Hepatocyte (in vitro differentiated cells): Measurements from ENCODE around the gene MFN1. TPM values are rescaled to one million over a fixed set of nuclear protein-coding genes. Genes with fewer than 3 reads are reported as not detected.
"Not testable (repeated sequence)": the region's sequence is repeated elsewhere in the genome, so short reads cannot be mapped to it uniquely, and the experiment has no call there.

ENCODE experiments used
- DNase-seq: peaks from one replicate; pipeline ENCODE4 v3.0.0-alpha.2; 2016; ENCODE audit warnings: low spot score
- H2AFZ ChIP-seq: fragments of 200-600 bp; sonication (generic); 2 replicates; pipeline ENCODE4 v1.6.0; 2016; ENCODE audit warnings: antibody characterized with exemption, mild to moderate bottlenecking
- H3K27ac ChIP-seq: fragments of 200-600 bp; sonication (generic); 2 replicates; pipeline ENCODE4 v1.5.1; 2016; ENCODE audit warnings: mild to moderate bottlenecking
- H3K27me3 ChIP-seq: fragments of 200-600 bp; sonication (generic); 2 replicates; pipeline ENCODE4 v1.6.1; 2016
- H3K36me3 ChIP-seq: fragments of 200-600 bp; sonication (generic); replicated peaks from 2 replicates; pipeline ENCODE4 v1.5.1; 2016; ENCODE audit warnings: low read depth; ENCODE audit not compliant: insufficient read depth
- H3K4me1 ChIP-seq: fragments of 200-600 bp; sonication (generic); 2 replicates; pipeline ENCODE4 v1.5.1; 2016; ENCODE audit warnings: mild to moderate bottlenecking, moderate library complexity; ENCODE audit not compliant: insufficient read depth
- H3K4me2 ChIP-seq: fragments of 200-600 bp; sonication (generic); 2 replicates; pipeline ENCODE4 v1.6.0; 2016
- H3K4me3 ChIP-seq: fragments of 200-600 bp; sonication (generic); 2 replicates; pipeline ENCODE4 v1.5.1; 2016; ENCODE audit warnings: mild to moderate bottlenecking
- H3K79me2 ChIP-seq: fragments of 200-600 bp; sonication (generic); 2 replicates; pipeline ENCODE4 v1.6.0; 2017; ENCODE audit warnings: mild to moderate bottlenecking
- H3K9me2 ChIP-seq: fragments of 200-600 bp; sonication (generic); replicated peaks from 2 replicates; pipeline ENCODE4 v1.6.0; 2017; ENCODE audit warnings: mild to moderate bottlenecking; ENCODE audit not compliant: insufficient read depth
- H3K9me3 ChIP-seq: fragments of 200-600 bp; sonication (generic); 2 replicates; pipeline ENCODE4 v1.5.1; 2016; ENCODE audit warnings: low read depth, mild to moderate bottlenecking
- H4K20me1 ChIP-seq: fragments of 200-600 bp; sonication (generic); 2 replicates; pipeline ENCODE4 v1.6.0; 2016; ENCODE audit warnings: mild to moderate bottlenecking; ENCODE audit not compliant: insufficient read depth, poor library complexity, severe bottlenecking
- CTCF ChIP-seq: fragments of 200-600 bp; sonication (generic); IDR thresholded peaks from 2 replicates; pipeline ENCODE4 v1.5.1; 2016; ENCODE audit warnings: antibody characterized with exemption, mild to moderate bottlenecking; ENCODE audit not compliant: poor library complexity
- EZH2 ChIP-seq: fragments of 200-600 bp; sonication (generic); IDR thresholded peaks from 2 replicates; pipeline ENCODE4 v1.6.1; 2016; ENCODE audit warnings: antibody characterized with exemption, mild to moderate bottlenecking, borderline replicate concordance
- EZH2phosphoT487 ChIP-seq: fragments of 200-600 bp; sonication (generic); IDR thresholded peaks from one replicate; pipeline ENCODE4 v1.6.1; 2018; ENCODE audit warnings: antibody characterized with exemption, mild to moderate bottlenecking, low read depth, moderate library complexity; ENCODE audit not compliant: unreplicated experiment, severe bottlenecking
- WGBS: methylation state at CpG from one replicate; pipeline ENCODE4 v1.1.6; 2016; ENCODE audit warnings: low lambda C conversion rate; ENCODE audit errors: missing lambda C conversion rate; 5-methylcytosine and 5-hydroxymethylcytosine counted together
- polyA plus RNA-seq: library from polyadenylated mRNA; unstranded; fragments of >200 nt; fragmentation: Nextera tagmentation; extraction: Ambion mirVana; gene quantifications from 2 replicates; pipeline ENCODE4 v1.2.1, GENCODE V29; 2016
- total RNA-seq: library from RNA; depleted of rRNA; stranded (reverse); fragments of >200 nt; gene quantifications from 2 replicates; pipeline ENCODE4 v1.2.3, GENCODE V29; 2014

MFN1 gene
- total and polyA plus RNA-seq, 2 experiments from 2014 or later = 15.9 to 29.6 TPM

- Histone ChIP-seq H3K4me2 (no peak overlapping the region), H3K4me3 (no peak overlapping the region), H4K20me1 (no peaks in the 10 kb centered on the region), H3K27ac (no peak overlapping the region), H3K79me2 (no peaks in the 10 kb centered on the region), H3K27me3 (no peaks in the 10 kb centered on the region), H2AFZ (no peak overlapping the region), H3K9me3 (no peaks in the 10 kb centered on the region), H3K36me3 (no peaks in the 10 kb centered on the region), H3K4me1 (no peaks in the 10 kb centered on the region), H3K9me2 (no peaks in the 10 kb centered on the region)
- TF ChIP-seq CTCF (no peak), EZH2 (no peak), EZH2phosphoT487 (no peak)
- DNase-seq = no peak
- 88% methylated on average over 5 of the region's 5 CpGs for WGBS
Measured at GRCh38 chr3:179299999-179300613, 47.4 kb upstream of the MFN1 start.

GRCh38 chr3:179301645-179302044, 45.9 kb upstream of the MFN1 start:
- no peak overlapping the region for H3K4me3 ChIP-seq
- H3K4me2 ChIP-seq = no peak overlapping the region
- no peak overlapping the region for H2AFZ ChIP-seq
- no peak overlapping the region for H3K27ac ChIP-seq
- no peak for DNase-seq
- no peaks in the 10 kb centered on the region for H3K9me2 ChIP-seq
- 61% methylated on average over 3 of the region's 3 CpGs for WGBS
- no peaks in the 10 kb centered on the region for H3K79me2 ChIP-seq
- no peaks in the 10 kb centered on the region for H3K27me3 ChIP-seq
- H3K36me3 ChIP-seq = no peaks in the 10 kb centered on the region
- H3K4me1 ChIP-seq = no peaks in the 10 kb centered on the region
- no peak for TF ChIP-seq EZH2
- no peak for TF ChIP-seq CTCF
- TF ChIP-seq EZH2phosphoT487 = no peak
- H4K20me1 ChIP-seq = no peaks in the 10 kb centered on the region
- H3K9me3 ChIP-seq = no peaks in the 10 kb centered on the region

GRCh38 chr3:179302111-179302510, 45.4 kb upstream of the MFN1 start:
- DNase-seq = no peak
- H4K20me1 ChIP-seq = no peaks in the 10 kb centered on the region
- H3K36me3 ChIP-seq = no peaks in the 10 kb centered on the region
- no peaks in the 10 kb centered on the region for H3K9me2 ChIP-seq
- no peak overlapping the region for H3K27ac ChIP-seq
- H3K4me2 ChIP-seq = no peak overlapping the region
- H3K4me1 ChIP-seq = no peaks in the 10 kb centered on the region
- TF ChIP-seq EZH2 = no peak
- no peak for TF ChIP-seq CTCF
- no peak for TF ChIP-seq EZH2phosphoT487
- H3K9me3 ChIP-seq = no peaks in the 10 kb centered on the region
- no peak overlapping the region for H3K4me3 ChIP-seq
- WGBS = 88% methylated on average over 7 of the region's 7 CpGs
- no peak overlapping the region for H2AFZ ChIP-seq
- H3K27me3 ChIP-seq = no peaks in the 10 kb centered on the region
- H3K79me2 ChIP-seq = no peaks in the 10 kb centered on the region

GRCh38 chr3:179304605-179305004, 42.9 kb upstream of the MFN1 start:
- Histone ChIP-seq H3K79me2 (no peaks in the 10 kb centered on the region), H4K20me1 (no peaks in the 10 kb centered on the region), H3K4me1 (no peaks in the 10 kb centered on the region), H3K9me2 (no peaks in the 10 kb centered on the region), H3K9me3 (no peaks in the 10 kb centered on the region), H3K27ac (no peak overlapping the region), H3K27me3 (no peaks in the 10 kb centered on the region), H3K4me2 (no peak overlapping the region), H3K4me3 (no peak overlapping the region), H2AFZ (no peak overlapping the region), H3K36me3 (no peaks in the 10 kb centered on the region)
- no peak for TF ChIP-seq EZH2
- no peak for TF ChIP-seq EZH2phosphoT487
- TF ChIP-seq CTCF = no peak
- WGBS = 41% methylated on average over 2 of the region's 2 CpGs
- DNase-seq = no peak

GRCh38 chr3:179307362-179307761, 40.1 kb upstream of the MFN1 start:
- H4K20me1 ChIP-seq, H3K36me3 ChIP-seq, H3K27me3 ChIP-seq, H3K79me2 ChIP-seq, H3K9me3 ChIP-seq, H3K4me1 ChIP-seq, H3K27ac ChIP-seq, H3K4me2 ChIP-seq, H3K9me2 ChIP-seq, H3K4me3 ChIP-seq, DNase-seq, H2AFZ ChIP-seq: not testable (repeated sequence)
- 73% methylated on average over 2 of the region's 2 CpGs for WGBS
